GM18873 (cell line): ENCODE results near the gene CFAP251.
"Not testable (repeated sequence)": the region's sequence is repeated elsewhere in the genome, so short reads cannot be mapped to it uniquely, and the experiment has no call there.

Source experiments
- ATAC-seq: cut with Tn5 transposase; IDR thresholded peaks from one replicate; pipeline ENCODE4 v1.9.1; 2021; ENCODE audit warnings: mild to moderate bottlenecking, moderate library complexity, moderate number of reproducible peaks; ENCODE audit not compliant: unreplicated experiment, low FRiP score

Gene CFAP251

DNA sequence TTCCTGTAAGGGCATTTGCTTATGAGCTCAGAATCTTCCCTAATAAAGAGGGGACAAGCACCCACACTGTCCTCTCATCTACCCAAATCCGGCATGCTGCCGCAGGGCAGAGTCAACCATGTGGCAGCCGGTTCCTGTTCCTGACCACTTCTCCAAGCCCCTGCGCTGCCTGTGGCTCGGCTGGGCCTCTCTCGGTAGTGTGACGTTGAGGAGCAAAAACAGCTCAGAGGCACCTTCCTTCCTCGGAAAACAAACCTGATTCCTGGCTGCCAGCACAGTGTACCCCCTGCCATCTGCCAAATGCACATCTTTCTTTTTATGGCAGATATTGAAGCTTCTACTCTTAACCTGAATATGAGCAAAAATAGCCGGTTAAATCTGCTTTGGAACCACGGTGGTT lies 50.5 kb downstream of the CFAP251 start:
- no peak for ATAC-seq

GRCh38 chr12:121969726-121970125 lies 51.3 kb downstream of the CFAP251 start:
- no peak for ATAC-seq

- no peak for ATAC-seq
Observed at GRCh38 chr12:121970581-121971300, 52.3 kb downstream of the CFAP251 start.

DNA sequence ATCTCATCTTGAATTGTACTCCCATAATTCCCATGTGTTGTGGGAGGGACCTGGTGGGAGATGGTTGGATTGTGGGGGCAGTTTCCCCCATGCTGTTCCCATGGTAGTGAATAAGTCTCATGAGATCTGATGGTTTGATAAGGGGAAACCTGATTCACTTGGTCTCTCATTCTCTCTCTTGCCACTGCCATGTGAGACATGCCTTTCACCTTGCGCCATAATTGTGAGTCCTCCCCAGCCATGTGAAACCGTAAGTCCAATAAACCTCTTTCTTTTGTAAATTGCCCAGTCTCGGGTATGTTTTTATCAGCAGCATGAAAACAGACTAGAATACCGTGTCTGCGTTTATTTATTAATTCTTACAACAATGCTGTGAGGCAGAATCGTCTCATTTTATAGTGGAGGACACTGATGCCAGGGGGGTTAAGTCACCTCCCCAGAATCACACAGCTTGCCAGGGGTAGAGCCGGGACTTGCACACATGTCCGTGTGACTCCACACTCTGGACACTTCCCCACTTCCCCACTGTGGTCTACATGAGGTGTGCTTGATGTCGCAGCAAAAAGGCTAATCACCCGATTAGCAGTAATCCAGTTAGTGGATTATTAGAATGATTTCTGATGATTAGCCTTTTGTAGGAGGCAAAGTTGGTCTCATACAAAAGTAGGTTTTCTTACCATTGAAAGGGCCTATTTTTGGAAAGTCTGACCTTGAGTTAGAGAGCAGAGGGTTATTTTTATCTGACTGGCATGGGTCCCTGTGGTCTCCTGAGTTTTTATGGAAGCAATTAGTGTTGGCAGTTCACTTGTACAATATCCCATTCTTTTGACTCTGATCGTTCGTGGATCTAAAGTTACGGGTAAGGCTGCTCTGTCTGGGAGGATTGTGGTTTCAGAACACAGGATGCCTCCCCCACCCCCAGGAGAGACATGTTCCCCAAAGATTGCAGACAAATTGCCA lies 55.9 kb downstream of the CFAP251 start:
- no peak for ATAC-seq

- ATAC-seq, result no peak
Observed at GRCh38 chr12:121975021-121975420, 56.6 kb downstream of the CFAP251 start.

DNA sequence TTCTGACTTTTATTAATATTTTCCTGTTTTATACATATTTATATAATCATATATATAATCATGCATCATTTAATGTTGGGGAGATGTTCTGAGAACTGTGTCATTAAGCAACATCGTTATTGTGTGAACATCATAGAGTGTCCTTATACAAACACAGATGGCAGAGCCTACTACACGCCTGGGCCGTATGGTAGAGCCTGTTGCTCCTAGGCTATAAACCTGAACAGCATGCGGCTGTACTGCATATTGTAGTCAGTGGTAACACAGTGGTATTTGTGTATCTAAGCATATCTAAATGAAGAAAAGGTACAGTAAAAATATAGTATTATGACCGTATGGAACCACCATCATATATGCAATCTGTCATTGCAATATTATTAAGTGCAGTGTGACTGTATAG lies 58.6 kb downstream of the CFAP251 start:
- no peak for ATAC-seq

GRCh38 chr12:121980191-121980891 lies 61.9 kb downstream of the CFAP251 start:
- no peak for ATAC-seq

- ATAC-seq, result no peak
Observed at GRCh38 chr12:121980892-121981272, 62.5 kb downstream of the CFAP251 start.

DNA sequence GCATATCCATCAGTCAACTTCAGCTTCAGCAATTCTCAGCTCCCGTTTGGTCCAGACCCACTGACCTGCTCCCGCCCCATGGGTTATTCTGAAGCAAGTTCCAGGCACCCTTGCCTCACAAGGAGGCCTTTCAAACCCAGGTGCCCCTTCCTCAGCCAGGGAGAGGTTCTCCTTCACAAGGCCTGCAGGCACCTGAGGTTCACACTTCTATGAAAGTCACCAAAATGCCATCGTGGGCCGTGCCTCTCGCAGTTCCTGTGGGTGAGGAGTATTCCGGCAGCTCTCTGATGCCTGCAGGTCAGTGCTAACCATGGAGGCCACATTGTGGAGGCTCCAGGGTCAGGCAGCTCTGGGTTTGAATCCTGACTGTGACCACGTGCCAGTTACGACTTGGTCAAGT lies 63.1 kb downstream of the CFAP251 start:
- ATAC-seq, result no peak

GRCh38 chr12:121982950-121983349 lies 64.6 kb downstream of the CFAP251 start:
- no peak for ATAC-seq

- no peak for ATAC-seq
Observed at GRCh38 chr12:121983536-121984210, 65.3 kb downstream of the CFAP251 start.

DNA sequence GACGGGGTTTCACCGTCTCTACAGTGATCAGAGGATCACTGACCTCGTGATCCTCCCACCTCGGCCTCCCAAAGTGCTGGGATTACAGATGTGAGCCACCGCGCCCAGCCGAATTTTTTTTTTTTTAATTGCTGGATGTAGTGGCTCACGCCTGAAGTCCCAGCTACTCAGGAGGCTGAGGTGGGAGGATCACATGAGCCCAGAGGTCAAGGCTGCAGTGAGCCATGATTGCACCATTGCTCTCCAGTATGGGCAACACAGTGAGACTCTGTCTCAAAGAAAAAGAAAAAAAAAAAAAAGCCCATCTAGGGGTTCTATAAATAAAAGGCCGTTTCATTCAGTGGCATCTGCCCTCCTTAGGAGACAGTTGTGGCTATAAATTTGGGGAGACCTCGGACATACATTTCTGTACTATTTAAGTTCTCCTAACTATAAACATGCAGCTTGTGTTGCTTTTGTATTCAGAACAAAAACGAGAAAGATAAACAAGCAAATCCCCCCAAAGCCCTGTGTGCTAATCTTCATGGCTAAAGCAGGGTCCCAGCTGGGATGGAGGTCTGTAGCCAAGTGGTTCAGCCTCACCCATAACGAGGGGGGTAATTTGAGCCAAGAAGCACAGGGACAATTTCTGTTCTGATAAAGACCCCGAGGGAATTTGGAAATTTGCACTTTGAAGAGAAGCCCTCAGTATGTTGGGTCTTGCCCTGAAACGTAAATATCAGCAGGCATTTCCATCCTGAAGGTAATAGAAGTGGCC lies 68.3 kb downstream of the CFAP251 start:
- no peak for ATAC-seq

GRCh38 chr12:121988519-121988918 lies 70.1 kb downstream of the CFAP251 start:
- not testable (repeated sequence) for ATAC-seq

DNA sequence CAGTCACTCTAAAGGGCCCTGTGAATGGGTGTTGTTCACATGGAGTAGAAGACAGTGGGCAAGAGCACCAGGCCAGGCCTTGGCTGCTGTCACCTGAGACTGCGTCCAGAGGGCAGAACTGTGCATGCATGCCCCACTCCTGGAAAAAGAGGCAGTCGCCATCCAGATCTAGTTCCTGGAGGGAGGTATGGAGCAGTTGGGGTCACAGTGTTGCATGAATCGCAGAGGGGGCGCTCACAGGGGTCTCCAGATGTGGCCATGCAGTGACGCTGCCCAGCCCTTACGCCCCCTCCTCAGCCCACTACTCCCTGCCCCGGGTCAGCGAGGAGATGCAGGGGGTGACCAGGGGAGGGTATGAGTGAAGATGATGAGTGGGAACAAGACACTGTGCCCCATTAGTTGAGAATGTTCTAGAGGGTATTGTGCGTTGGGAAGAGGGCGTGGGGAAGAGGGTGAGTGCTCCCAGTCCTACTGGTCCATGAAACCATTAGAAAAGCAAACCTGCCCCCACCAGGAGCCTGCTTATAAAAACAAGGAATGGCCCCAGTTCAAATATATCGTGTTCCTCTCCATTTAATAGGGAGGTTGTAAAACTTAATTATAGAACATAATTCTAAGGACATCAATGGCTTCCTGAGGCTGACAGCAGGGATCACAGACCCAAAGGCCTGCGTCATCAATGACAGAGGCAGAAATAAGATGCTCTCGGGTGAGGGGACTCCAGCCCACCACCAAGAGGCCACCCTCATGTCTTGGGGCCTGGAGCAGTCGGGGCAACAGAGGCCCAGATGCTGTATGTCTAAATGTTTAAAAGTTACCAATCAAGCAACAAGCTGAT lies 71.1 kb downstream of the CFAP251 start:
- no peak for ATAC-seq

DNA sequence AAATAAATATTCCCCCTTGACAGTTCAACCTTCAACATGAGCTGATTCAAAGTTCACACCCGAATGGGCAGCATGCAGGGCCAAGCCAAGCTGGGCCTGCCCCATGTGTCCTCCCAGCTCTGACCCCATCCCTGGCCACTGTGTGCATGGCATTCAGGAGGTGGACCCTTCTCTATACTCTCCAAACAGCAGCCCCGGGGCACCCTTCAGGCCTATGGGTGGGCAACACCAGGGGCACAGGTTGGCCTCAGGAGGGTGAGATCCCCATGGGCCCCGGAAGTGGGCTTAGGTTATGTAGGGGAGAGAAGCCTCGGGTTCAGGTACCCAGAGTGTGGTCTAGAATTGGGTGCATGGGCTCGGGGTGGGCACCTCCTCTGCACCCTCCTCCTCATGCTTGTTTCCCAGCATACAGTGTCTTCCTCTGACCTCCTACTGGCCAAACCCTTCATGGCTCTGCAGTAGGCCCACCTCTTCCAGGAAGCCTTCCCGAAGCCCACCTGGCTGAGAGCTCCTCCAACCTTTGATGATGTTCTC lies 71.8 kb downstream of the CFAP251 start:
- ATAC-seq, result no peak

- peak; percentile 68 for ATAC-seq
Observed at GRCh38 chr12:121990692-121991603, 72.6 kb downstream of the CFAP251 start.

DNA sequence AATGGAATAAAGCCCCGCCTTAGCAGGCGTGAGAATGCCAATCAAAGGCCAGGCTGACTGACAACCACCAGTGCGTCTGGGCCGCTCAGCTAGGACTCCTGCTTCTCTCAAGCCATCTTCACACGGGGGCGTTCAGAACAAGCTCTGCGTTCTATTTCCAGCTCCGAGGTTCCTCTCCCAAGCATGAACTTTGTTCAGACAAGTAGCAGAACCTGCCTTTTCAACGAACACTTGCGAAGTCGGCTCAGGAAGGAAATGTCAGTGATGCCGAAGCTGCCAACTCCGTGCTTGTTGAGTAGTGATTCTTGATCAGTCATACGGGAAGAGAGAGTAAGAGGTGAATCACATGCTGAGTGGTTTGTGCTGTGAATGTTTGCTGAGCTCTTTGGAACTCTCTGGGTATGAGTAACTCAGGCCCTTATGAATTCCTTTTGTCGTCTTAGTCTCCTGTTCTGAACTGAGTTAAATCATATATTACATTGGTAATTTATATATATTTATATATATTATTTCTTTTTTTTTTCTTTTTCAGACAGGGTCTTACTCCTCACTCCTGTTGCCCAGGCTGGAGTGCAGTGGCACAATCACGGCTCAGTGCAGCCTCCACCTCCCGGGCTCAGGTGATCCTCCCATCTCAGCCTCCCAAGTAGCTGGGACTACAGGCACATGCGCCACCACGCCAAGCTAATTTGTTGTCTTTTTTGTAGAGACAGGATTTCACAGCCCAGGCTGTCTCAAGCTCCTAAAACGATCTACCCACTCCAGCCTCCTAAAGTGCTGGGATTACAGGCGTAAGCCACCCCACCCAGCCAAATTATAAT lies 73.9 kb downstream of the CFAP251 start:
- peak; percentile 65 for ATAC-seq
